Measurements from ENCODE around the gene SLC2A5.
"Not testable (repeated sequence)": the region's sequence is repeated elsewhere in the genome, so short reads cannot be mapped to it uniquely, and the experiment has no call there.

The SLC2A5 gene

GRCh38 chr1:9004700-9005394 is 64.6 kb downstream of the SLC2A5 start:
- Histone ChIP-seq H3K79me1 (replicated peaks; ENCODE audit: low read length, poor library complexity, severe bottlenecking) (no peaks in the 10 kb centered on the region), H3K23ac (ENCODE audit: low read length in 2 of 2) (no peak overlapping the region), H3K4me1 (ENCODE audit: control insufficient read depth, insufficient read depth, low read depth, low read length) (peaks cover 11% of the 10 kb centered on the region), H3K18ac (ENCODE audit: low read depth in 1 of 2, low read length in 2 of 2) (no peak overlapping the region), H4K8ac (ENCODE audit: low read length) (peak overlapping the region; percentile 57), H3K27ac (ENCODE audit: low read length, poor library complexity, severe bottlenecking) (no peak overlapping the region), H3K4ac (ENCODE audit: low read depth in 1 of 2, low read length in 2 of 2) (no peak overlapping the region), H2AFZ (ENCODE audit: low read depth, low read length) (no peak overlapping the region), H2AK5ac (ENCODE audit: low read length, severe bottlenecking) (no peak overlapping the region), H3K9ac (ENCODE audit: low read length) (no peak overlapping the region), H3K4me2 (ENCODE audit: low read length, poor library complexity, severe bottlenecking) (peak overlapping the region; percentile 24), H3K36me3 (ENCODE audit: control insufficient read depth in 1 of 2, insufficient read depth in 2 of 2, low read depth in 1 of 2, low read length in 2 of 2) (no peaks in the 10 kb centered on the region), H2BK12ac (ENCODE audit: low read length in 2 of 2) (no peak overlapping the region), H2BK5ac (ENCODE audit: low read depth, low read length, poor library complexity, severe bottlenecking) (no peak overlapping the region), H3K4me3 (ENCODE audit: insufficient read depth in 1 of 2, low read depth in 1 of 2, low read length in 2 of 2) (no peak overlapping the region), H4K91ac (ENCODE audit: low read length) (no peak overlapping the region), H3K9me3 (ENCODE audit: control insufficient read depth, low read length) (no peaks in the 10 kb centered on the region), H3K14ac (ENCODE audit: low read length in 2 of 2) (no peak overlapping the region), H2BK120ac (ENCODE audit: low read depth, low read length) (no peak overlapping the region), H2BK15ac (ENCODE audit: low read depth, poor library complexity, severe bottlenecking) (no peak overlapping the region), H3K27me3 (ENCODE audit: control insufficient read depth in 1 of 2, insufficient read depth in 1 of 2, low read length in 2 of 2) (peaks cover 0 to 5% of the 10 kb centered on the region in 2 experiments)
- peak; percentile 83 for DNase-seq
- 54% methylated on average over 21 of the region's 22 CpGs for WGBS

GRCh38 chr1:9004031-9004699 is 65.3 kb downstream of the SLC2A5 start:
- Histone ChIP-seq H2BK15ac (ENCODE audit: low read depth, poor library complexity, severe bottlenecking) (no peak overlapping the region), H3K36me3 (ENCODE audit: control insufficient read depth in 1 of 2, insufficient read depth in 2 of 2, low read depth in 1 of 2, low read length in 2 of 2) (no peaks in the 10 kb centered on the region), H3K79me1 (replicated peaks; ENCODE audit: low read length, poor library complexity, severe bottlenecking) (no peaks in the 10 kb centered on the region), H3K18ac (ENCODE audit: low read depth in 1 of 2, low read length in 2 of 2) (no peak overlapping the region), H2BK120ac (ENCODE audit: low read depth, low read length) (no peak overlapping the region), H2AFZ (ENCODE audit: low read depth, low read length) (no peak overlapping the region), H3K4ac (ENCODE audit: low read depth in 1 of 2, low read length in 2 of 2) (no peak overlapping the region), H2AK5ac (ENCODE audit: low read length, severe bottlenecking) (no peak overlapping the region), H4K8ac (ENCODE audit: low read length) (no peak overlapping the region), H3K27ac (ENCODE audit: low read length, poor library complexity, severe bottlenecking) (no peak overlapping the region), H4K91ac (ENCODE audit: low read length) (no peak overlapping the region), H3K14ac (ENCODE audit: low read length in 2 of 2) (no peak overlapping the region), H3K23ac (ENCODE audit: low read length in 2 of 2) (no peak overlapping the region), H2BK12ac (ENCODE audit: low read length in 2 of 2) (no peak overlapping the region), H3K4me1 (ENCODE audit: control insufficient read depth, insufficient read depth, low read depth, low read length) (peaks cover 11% of the 10 kb centered on the region), H3K4me2 (ENCODE audit: low read length, poor library complexity, severe bottlenecking) (no peak overlapping the region), H3K9ac (ENCODE audit: low read length) (no peak overlapping the region), H3K9me3 (ENCODE audit: control insufficient read depth, low read length) (no peaks in the 10 kb centered on the region), H3K27me3 (ENCODE audit: control insufficient read depth in 1 of 2, insufficient read depth in 1 of 2, low read length in 2 of 2) (peaks cover 0 to 10% of the 10 kb centered on the region in 2 experiments), H2BK5ac (ENCODE audit: low read depth, low read length, poor library complexity, severe bottlenecking) (no peak overlapping the region), H3K4me3 (ENCODE audit: insufficient read depth in 1 of 2, low read depth in 1 of 2, low read length in 2 of 2) (no peak overlapping the region)
- no peak for DNase-seq
- WGBS = 87% methylated on average over 10 of the region's 11 CpGs

GRCh38 chr1:9002215-9002560 is 67.2 kb downstream of the SLC2A5 start:
- H2BK15ac ChIP-seq (ENCODE audit: low read depth, poor library complexity, severe bottlenecking); DNase-seq; H3K4me2 ChIP-seq (ENCODE audit: low read length, poor library complexity, severe bottlenecking); H3K36me3 ChIP-seq (ENCODE audit: control insufficient read depth in 1 of 2, insufficient read depth in 2 of 2, low read depth in 1 of 2, low read length in 2 of 2); H4K8ac ChIP-seq (ENCODE audit: low read length); H3K27me3 ChIP-seq (ENCODE audit: control insufficient read depth in 1 of 2, insufficient read depth in 1 of 2, low read length in 2 of 2); H4K91ac ChIP-seq (ENCODE audit: low read length); H2AFZ ChIP-seq (ENCODE audit: low read depth, low read length); H3K18ac ChIP-seq (ENCODE audit: low read depth in 1 of 2, low read length in 2 of 2); H2BK5ac ChIP-seq (ENCODE audit: low read depth, low read length, poor library complexity, severe bottlenecking); H3K4me3 ChIP-seq (ENCODE audit: insufficient read depth in 1 of 2, low read depth in 1 of 2, low read length in 2 of 2); H3K14ac ChIP-seq (ENCODE audit: low read length in 2 of 2); H3K4ac ChIP-seq (ENCODE audit: low read depth in 1 of 2, low read length in 2 of 2); H3K23ac ChIP-seq (ENCODE audit: low read length in 2 of 2); H2AK5ac ChIP-seq (ENCODE audit: low read length, severe bottlenecking); H2BK12ac ChIP-seq (ENCODE audit: low read length in 2 of 2); H3K9me3 ChIP-seq (ENCODE audit: control insufficient read depth, low read length); H3K9ac ChIP-seq (ENCODE audit: low read length); H2BK120ac ChIP-seq (ENCODE audit: low read depth, low read length); H3K79me1 ChIP-seq (replicated peaks; ENCODE audit: low read length, poor library complexity, severe bottlenecking): not testable (repeated sequence)
- H3K27ac ChIP-seq (ENCODE audit: low read length, poor library complexity, severe bottlenecking) = peak overlapping the region; percentile 18
- H3K4me1 ChIP-seq (ENCODE audit: control insufficient read depth, insufficient read depth, low read depth, low read length) = peaks cover 11% of the 10 kb centered on the region
- WGBS = 73% methylated on average over 10 of the region's 11 CpGs

GRCh38 chr1:9001534-9002214 is 67.8 kb downstream of the SLC2A5 start:
- H2AFZ ChIP-seq (ENCODE audit: low read depth, low read length); H2BK120ac ChIP-seq (ENCODE audit: low read depth, low read length); H3K4me2 ChIP-seq (ENCODE audit: low read length, poor library complexity, severe bottlenecking); H3K23ac ChIP-seq (ENCODE audit: low read length in 2 of 2); H3K18ac ChIP-seq (ENCODE audit: low read depth in 1 of 2, low read length in 2 of 2); H2BK15ac ChIP-seq (ENCODE audit: low read depth, poor library complexity, severe bottlenecking); DNase-seq; H3K14ac ChIP-seq (ENCODE audit: low read length in 2 of 2); H3K9ac ChIP-seq (ENCODE audit: low read length); H3K27me3 ChIP-seq (ENCODE audit: control insufficient read depth in 1 of 2, insufficient read depth in 1 of 2, low read length in 2 of 2); H3K79me1 ChIP-seq (replicated peaks; ENCODE audit: low read length, poor library complexity, severe bottlenecking); H2BK5ac ChIP-seq (ENCODE audit: low read depth, low read length, poor library complexity, severe bottlenecking); H3K4ac ChIP-seq (ENCODE audit: low read depth in 1 of 2, low read length in 2 of 2); H4K91ac ChIP-seq (ENCODE audit: low read length); H3K4me3 ChIP-seq (ENCODE audit: insufficient read depth in 1 of 2, low read depth in 1 of 2, low read length in 2 of 2); H3K36me3 ChIP-seq (ENCODE audit: control insufficient read depth in 1 of 2, insufficient read depth in 2 of 2, low read depth in 1 of 2, low read length in 2 of 2); H3K9me3 ChIP-seq (ENCODE audit: control insufficient read depth, low read length); H2BK12ac ChIP-seq (ENCODE audit: low read length in 2 of 2): not testable (repeated sequence)
- Histone ChIP-seq H2AK5ac (ENCODE audit: low read length, severe bottlenecking) (peak overlapping the region; percentile 55), H4K8ac (ENCODE audit: low read length) (peak overlapping the region; percentile 39), H3K27ac (ENCODE audit: low read length, poor library complexity, severe bottlenecking) (peak overlapping the region; percentile 68), H3K4me1 (ENCODE audit: control insufficient read depth, insufficient read depth, low read depth, low read length) (peaks cover 11% of the 10 kb centered on the region)
- 79% methylated on average over 13 of the region's 13 CpGs for WGBS
